Measurements from ENCODE around the gene STAT4. TPM values are rescaled to one million over a fixed set of nuclear protein-coding genes. Genes with fewer than 3 reads are reported as not detected.

The STAT4 gene
- total RNA-seq, 1 donor: 0.54 TPM

GRCh38 chr2:191183081-191183480 is 32.3 kb upstream of the STAT4 start:
- TF ChIP-seq, protein P1, sequence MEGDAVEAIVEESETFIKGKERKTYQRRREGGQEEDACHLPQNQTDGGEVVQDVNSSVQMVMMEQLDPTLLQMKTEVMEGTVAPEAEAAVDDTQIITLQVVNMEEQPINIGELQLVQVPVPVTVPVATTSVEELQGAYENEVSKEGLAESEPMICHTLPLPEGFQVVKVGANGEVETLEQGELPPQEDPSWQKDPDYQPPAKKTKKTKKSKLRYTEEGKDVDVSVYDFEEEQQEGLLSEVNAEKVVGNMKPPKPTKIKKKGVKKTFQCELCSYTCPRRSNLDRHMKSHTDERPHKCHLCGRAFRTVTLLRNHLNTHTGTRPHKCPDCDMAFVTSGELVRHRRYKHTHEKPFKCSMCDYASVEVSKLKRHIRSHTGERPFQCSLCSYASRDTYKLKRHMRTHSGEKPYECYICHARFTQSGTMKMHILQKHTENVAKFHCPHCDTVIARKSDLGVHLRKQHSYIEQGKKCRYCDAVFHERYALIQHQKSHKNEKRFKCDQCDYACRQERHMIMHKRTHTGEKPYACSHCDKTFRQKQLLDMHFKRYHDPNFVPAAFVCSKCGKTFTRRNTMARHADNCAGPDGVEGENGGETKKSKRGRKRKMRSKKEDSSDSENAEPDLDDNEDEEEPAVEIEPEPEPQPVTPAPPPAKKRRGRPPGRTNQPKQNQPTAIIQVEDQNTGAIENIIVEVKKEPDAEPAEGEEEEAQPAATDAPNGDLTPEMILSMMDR (IDR thresholded peaks at IDR 0.05; ENCODE audit: insufficient read depth, low read length): no peak
- DNase-seq (ENCODE audit: low read depth): no peak
- H3K4me3 ChIP-seq (ENCODE audit: low read depth, low read length): no peak overlapping the region

DNA sequence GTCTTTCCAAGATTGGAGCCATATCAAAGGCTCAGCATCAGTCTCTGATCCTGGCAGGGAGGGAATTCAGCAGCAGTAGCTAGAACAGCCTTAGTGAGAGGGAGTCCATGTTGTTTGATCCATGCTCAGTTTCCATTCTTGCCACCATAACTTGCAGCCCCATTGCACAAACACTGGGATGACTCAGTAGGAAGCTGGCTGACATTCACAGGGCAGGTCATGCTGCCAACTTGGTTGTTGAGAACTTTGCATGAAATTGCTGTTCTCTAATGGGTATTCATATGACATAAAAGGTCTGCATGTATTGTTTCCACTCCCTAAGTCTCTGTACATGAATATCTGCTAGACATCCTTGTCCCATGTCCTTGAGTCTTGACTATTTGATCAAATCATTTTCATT is 29.9 kb upstream of the STAT4 start:
- DNase-seq (ENCODE audit: low read depth): peak; percentile 77
- no peak overlapping the region for H3K4me3 ChIP-seq (ENCODE audit: low read depth, low read length)
- TF ChIP-seq, protein P1 (IDR thresholded peaks at IDR 0.05; ENCODE audit: insufficient read depth, low read length): no peak

GRCh38 chr2:191180276-191180675 is 29.5 kb upstream of the STAT4 start:
- H3K4me3 ChIP-seq (ENCODE audit: low read depth, low read length): no peak overlapping the region
- DNase-seq (ENCODE audit: low read depth): no peak
- TF ChIP-seq, protein P1 (IDR thresholded peaks at IDR 0.05; ENCODE audit: insufficient read depth, low read length): no peak

- H3K4me3 ChIP-seq (ENCODE audit: low read depth, low read length): no peak overlapping the region
- TF ChIP-seq, protein P1 (IDR thresholded peaks at IDR 0.05; ENCODE audit: insufficient read depth, low read length): no peak
- DNase-seq (ENCODE audit: low read depth): peak; percentile 99
These were observed 28.2 kb upstream of the STAT4 start for GRCh38 chr2:191178806-191179514.

GRCh38 chr2:191177751-191178736 is 27.2 kb upstream of the STAT4 start:
- H3K4me3 ChIP-seq (ENCODE audit: low read depth, low read length): no peak overlapping the region
- TF ChIP-seq, protein P1 (IDR thresholded peaks at IDR 0.05; ENCODE audit: insufficient read depth, low read length): no peak
- peak; percentile 54 for DNase-seq (ENCODE audit: low read depth)

DNA sequence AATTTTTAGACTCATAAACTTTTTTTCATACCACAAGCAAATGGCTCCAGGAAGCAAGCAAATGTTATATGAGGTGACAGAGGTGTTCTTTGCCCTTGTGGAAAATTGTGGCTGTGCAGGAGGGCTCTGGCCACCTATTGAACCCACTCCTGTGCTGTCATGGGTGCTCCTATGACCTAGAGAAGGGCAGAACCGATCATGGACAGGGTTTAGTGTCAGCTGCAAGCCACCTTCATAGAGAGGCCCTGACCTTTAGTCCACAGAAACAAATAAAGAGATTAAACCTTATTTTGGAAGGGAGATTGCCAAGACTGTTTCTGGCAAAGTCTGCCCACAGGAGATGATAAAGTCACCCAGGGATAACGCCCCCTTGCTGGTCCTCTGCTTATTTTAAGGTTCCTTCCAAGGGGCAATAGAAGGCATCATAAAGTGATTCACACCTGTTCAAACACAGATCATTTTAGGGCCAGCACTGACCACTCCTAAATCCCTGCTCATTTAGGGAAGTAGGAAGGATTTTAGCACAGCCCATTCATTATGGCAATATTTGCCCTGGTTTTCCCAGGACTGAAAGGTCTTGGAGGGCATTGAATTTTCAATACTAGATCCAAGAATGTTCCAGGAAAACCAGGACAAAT is 26.1 kb upstream of the STAT4 start:
- DNase-seq (ENCODE audit: low read depth): no peak
- TF ChIP-seq, protein P1 (IDR thresholded peaks at IDR 0.05; ENCODE audit: insufficient read depth, low read length): no peak
- no peak overlapping the region for H3K4me3 ChIP-seq (ENCODE audit: low read depth, low read length)

Data from fibroblast of the aortic adventitia (primary cell).